A673 (cell line): Measurements from ENCODE around the gene KCND2. TPM values are rescaled to one million over a fixed set of nuclear protein-coding genes. Genes with fewer than 3 reads are reported as not detected.

Experiments
- BruUV-seq: library from RNA; stranded (reverse); fragments of 400-500 nt; replicated peaks from 2 replicates; lab custom pipeline; 2021; lab: Mats Ljungman, UMichigan
- CTCF ChIA-PET: fragments of 300-600 bp; sonication (Branson Sonifier 250); formaldehyde crosslinking; loops from one replicate; lab custom pipeline; 2022; ENCODE audit warnings: antibody characterized with exemption; lab: Charles Lee
- POLR2A ChIA-PET: fragments of 300-600 bp; sonication (Branson Sonifier 250); formaldehyde crosslinking; loops from one replicate; lab custom pipeline; 2022; ENCODE audit warnings: antibody characterized with exemption; ENCODE audit not compliant: low non-redundant PET; lab: Charles Lee
- DNase-seq: peaks from one replicate; pipeline ENCODE4 v3.0.0-alpha.2; 2015; ENCODE audit warnings: low spot score
- H3K27ac ChIP-seq: fragments of 200-600 bp; sonication (generic); 2 replicates; pipeline ENCODE4 v1.5.1; 2016; ENCODE audit warnings: mixed run types, low read depth, mild to moderate bottlenecking, mixed read lengths, antibody characterized with exemption, low read length; ENCODE audit not compliant: poor library complexity, severe bottlenecking
- H3K27me3 ChIP-seq: fragments of 200-600 bp; sonication (generic); replicated peaks from 2 replicates; pipeline ENCODE4 v1.6.1; 2017; ENCODE audit warnings: mixed run types, low read depth, mild to moderate bottlenecking, mixed read lengths, antibody characterized with exemption, low read length; ENCODE audit not compliant: insufficient read depth, poor library complexity
- H3K36me3 ChIP-seq: fragments of 200-600 bp; sonication (generic); 2 replicates; pipeline ENCODE4 v1.6.1; 2016; ENCODE audit warnings: mixed run types, mild to moderate bottlenecking, mixed read lengths, antibody characterized with exemption, low read length; ENCODE audit not compliant: insufficient read depth, poor library complexity, severe bottlenecking
- H3K4me1 ChIP-seq: fragments of 200-600 bp; sonication (generic); 2 replicates; pipeline ENCODE4 v1.6.1; 2017; ENCODE audit warnings: mixed run types, mild to moderate bottlenecking, mixed read lengths, antibody characterized with exemption, low read length; ENCODE audit not compliant: insufficient read depth, poor library complexity, severe bottlenecking
- H3K4me3 ChIP-seq: fragments of 200-600 bp; sonication (generic); 2 replicates; pipeline ENCODE4 v1.5.1; 2016; ENCODE audit warnings: low read depth, mixed run types, mild to moderate bottlenecking, mixed read lengths, low read length; ENCODE audit not compliant: poor library complexity, severe bottlenecking
- H3K9me3 ChIP-seq: fragments of 200-600 bp; sonication (generic); 2 replicates; pipeline ENCODE4 v1.6.1; 2016; ENCODE audit warnings: mixed run types, low read depth, mild to moderate bottlenecking, mixed read lengths, antibody characterized with exemption, low read length; ENCODE audit not compliant: poor library complexity, severe bottlenecking
- EZH2 ChIP-seq: fragments of 200-600 bp; sonication (generic); IDR thresholded peaks from 2 replicates; pipeline ENCODE4 v1.6.1; 2017; ENCODE audit warnings: borderline replicate concordance, low read depth, mild to moderate bottlenecking, mixed read lengths, antibody characterized with exemption, low read length; ENCODE audit not compliant: poor library complexity, severe bottlenecking
- intact Hi-C: fragments of 100-400 bp; cut with micrococcal nuclease; formaldehyde crosslinking; loops from one replicate; pipeline ENCODE4 v1.10.0; 2022; ENCODE audit not compliant: unreplicated experiment
- total RNA-seq: library from RNA; stranded (reverse); gene quantifications from 2 replicates; pipeline ENCODE4 v1.2.3, GENCODE V29; 2021
- TF ChIP-seq, protein P1 (sequence below): fragments of 300-800, 200-600 bp; sonication (generic); conservative IDR thresholded peaks from 2 replicates; pipeline ENCODE4 v1.5.1; 2017; ENCODE audit warnings: low read depth, mild to moderate bottlenecking, antibody characterized with exemption, low read length, moderate library complexity, mixed read lengths

Gene KCND2
- total RNA-seq, 1 experiment from 2014 or later, result not detected

DNA sequence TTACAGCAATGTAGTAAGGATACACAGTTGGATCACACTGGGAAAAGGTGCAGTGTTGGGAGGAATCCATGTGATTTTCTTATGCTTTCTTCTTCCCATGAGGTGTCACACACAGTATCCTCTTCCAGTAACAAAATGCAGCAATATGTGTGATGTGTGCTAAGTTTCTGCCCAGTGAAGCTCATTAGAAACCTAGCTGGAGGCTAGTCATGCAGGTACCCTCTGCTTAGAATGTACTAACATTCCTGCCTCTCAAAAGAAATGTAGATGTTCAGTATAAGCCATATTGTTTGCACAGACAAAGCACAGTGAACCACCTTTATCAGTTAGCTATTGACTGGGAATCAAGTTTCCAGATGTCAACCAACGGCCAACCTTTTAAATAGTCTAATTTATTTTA lies 12.9 kb upstream of the KCND2 start:
- no peaks in the 10 kb centered on the region for H3K9me3 ChIP-seq
- BruUV-seq, result no TSS peak
- intact Hi-C loops, result no loop called here
- DNase-seq, result no peak
- CTCF ChIA-PET, result no interaction called here
- no peaks in the 10 kb centered on the region for H3K4me1 ChIP-seq
- no peak for TF ChIP-seq EZH2
- TF ChIP-seq, protein P1, sequence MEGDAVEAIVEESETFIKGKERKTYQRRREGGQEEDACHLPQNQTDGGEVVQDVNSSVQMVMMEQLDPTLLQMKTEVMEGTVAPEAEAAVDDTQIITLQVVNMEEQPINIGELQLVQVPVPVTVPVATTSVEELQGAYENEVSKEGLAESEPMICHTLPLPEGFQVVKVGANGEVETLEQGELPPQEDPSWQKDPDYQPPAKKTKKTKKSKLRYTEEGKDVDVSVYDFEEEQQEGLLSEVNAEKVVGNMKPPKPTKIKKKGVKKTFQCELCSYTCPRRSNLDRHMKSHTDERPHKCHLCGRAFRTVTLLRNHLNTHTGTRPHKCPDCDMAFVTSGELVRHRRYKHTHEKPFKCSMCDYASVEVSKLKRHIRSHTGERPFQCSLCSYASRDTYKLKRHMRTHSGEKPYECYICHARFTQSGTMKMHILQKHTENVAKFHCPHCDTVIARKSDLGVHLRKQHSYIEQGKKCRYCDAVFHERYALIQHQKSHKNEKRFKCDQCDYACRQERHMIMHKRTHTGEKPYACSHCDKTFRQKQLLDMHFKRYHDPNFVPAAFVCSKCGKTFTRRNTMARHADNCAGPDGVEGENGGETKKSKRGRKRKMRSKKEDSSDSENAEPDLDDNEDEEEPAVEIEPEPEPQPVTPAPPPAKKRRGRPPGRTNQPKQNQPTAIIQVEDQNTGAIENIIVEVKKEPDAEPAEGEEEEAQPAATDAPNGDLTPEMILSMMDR, result no peak
- POLR2A ChIA-PET, result interaction anchor here (0.6 kb wide), 1 partner anchor 8 kb away, joined by 3 read pairs; no protein-coding TSS in a partner anchor
- no peaks in the 10 kb centered on the region for H3K36me3 ChIP-seq
- H3K27me3 ChIP-seq, result no peaks in the 10 kb centered on the region
- no peak overlapping the region for H3K4me3 ChIP-seq
- no peak overlapping the region for H3K27ac ChIP-seq

DNA sequence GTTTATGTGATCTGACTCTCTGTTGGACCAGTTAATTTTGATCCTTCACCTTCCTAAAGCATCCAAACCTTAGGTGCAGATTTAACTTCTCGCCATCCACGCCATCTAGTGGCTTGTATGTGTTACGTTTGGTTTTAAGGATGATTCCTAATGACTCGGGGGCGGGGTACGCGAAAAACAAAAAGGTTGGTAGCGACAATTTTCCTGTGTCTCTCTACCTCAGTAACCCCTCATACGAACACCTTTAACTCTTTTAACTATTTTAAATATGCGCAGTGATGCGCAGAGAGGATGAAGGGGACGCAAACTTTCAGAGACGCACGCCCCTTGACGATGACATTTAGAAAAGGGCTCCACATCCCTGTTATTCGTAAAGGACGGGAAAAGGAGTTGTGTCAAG lies 714 bp upstream of the KCND2 start:
- peaks cover 4% of the 10 kb centered on the region for H3K4me1 ChIP-seq
- no peaks in the 10 kb centered on the region for H3K36me3 ChIP-seq
- H3K4me3 ChIP-seq, result peak overlapping the region; percentile 32
- ChIA-PET POLR2A (no interaction called here), CTCF (no interaction called here)
- TF ChIP-seq EZH2, result no peak
- TF ChIP-seq, protein P1, result peak; percentile 75
- intact Hi-C loops, result loop anchor here (1.0 to 10.0 kb wide), 5 partner anchors 285 to 1917 kb away; no protein-coding TSS in a partner anchor
- H3K27ac ChIP-seq, result no peak overlapping the region
- peak; percentile 60 for DNase-seq
- no peaks in the 10 kb centered on the region for H3K9me3 ChIP-seq
- peaks cover 19% of the 10 kb centered on the region for H3K27me3 ChIP-seq
- BruUV-seq, result no TSS peak

DNA sequence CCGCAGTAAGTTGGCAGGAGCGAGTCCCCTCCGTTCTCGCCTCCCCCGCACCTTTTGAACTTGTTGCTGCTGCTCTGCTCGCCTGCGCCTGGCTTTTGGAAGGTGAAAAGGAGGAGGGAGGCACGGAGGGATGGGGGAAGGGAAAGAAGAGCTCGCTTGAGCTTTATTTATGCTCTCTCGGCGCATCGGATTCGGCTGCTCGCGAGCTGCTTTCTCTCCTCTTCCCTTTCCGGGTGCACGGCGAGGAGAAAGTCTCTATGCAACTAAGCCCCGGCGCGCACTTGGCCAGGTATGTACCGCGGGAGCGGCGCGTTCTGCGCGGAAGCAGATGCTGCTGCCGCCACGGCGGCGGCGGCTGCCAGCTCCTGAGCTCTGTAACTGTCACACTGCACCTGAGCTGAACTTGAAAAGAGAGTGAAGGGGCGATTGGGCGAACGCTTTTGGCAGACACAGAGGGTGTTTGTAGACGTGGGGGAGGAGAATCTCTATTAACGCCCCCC lies 551 bp downstream of the KCND2 start:
- H3K36me3 ChIP-seq, result no peaks in the 10 kb centered on the region
- peak overlapping the region; percentile 32 for H3K4me3 ChIP-seq
- peaks cover 4% of the 10 kb centered on the region for H3K4me1 ChIP-seq
- BruUV-seq, result no TSS peak
- H3K27ac ChIP-seq, result no peak overlapping the region
- DNase-seq, result peak; percentile 7
- CTCF ChIA-PET, result interaction anchor here (0.6 kb wide), 1 partner anchor 228 kb away, joined by 3 read pairs; no protein-coding TSS in a partner anchor
- H3K9me3 ChIP-seq, result no peaks in the 10 kb centered on the region
- H3K27me3 ChIP-seq, result peaks cover 21% of the 10 kb centered on the region
- TF ChIP-seq, protein P1, result no peak
- no peak for TF ChIP-seq EZH2
- POLR2A ChIA-PET, result no interaction called here
- intact Hi-C loops, result loop anchor here (5.0 to 10.0 kb wide), 4 partner anchors 284 to 1919 kb away; no protein-coding TSS in a partner anchor
